ENCODE measurements around the gene PHF21A.

PHF21A gene

DNA sequence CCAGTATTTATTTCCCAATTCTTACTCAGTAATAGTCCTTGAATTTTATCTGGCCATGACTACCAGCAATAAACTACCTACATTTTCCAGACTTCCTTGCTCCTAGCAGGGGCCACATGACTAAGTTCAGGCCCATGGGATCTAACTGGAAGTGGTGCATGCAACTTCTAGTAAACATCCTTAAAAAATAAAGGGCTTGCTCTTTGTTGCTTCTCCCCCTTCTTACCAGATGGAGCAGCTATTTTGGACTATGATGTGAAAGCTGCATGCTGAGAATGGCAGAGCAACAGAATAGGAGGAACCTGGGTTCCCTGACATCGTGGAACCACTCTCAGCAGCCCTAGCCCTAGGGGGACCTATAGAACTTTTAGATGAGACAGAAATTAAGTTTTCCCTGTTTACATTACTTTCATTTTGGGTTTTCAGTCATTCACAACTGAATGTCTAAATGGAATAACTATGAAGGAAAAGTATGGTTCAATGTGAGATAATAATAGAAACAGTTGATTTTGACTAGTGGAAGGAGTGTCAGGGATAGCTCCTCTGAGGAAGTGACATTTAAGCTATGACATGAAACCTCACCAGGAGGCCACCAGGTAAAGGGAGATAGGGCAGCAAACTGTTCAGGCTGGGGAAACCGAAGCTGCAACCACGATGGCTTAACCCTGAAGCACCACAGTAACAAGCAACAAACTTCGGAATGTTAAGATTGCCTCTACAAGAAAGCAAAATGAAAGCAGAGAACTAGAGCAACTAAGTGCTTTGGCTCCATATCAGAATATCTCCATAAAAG is 48.9 kb downstream of the PHF21A start:
- DNase-seq: no peak

DNA sequence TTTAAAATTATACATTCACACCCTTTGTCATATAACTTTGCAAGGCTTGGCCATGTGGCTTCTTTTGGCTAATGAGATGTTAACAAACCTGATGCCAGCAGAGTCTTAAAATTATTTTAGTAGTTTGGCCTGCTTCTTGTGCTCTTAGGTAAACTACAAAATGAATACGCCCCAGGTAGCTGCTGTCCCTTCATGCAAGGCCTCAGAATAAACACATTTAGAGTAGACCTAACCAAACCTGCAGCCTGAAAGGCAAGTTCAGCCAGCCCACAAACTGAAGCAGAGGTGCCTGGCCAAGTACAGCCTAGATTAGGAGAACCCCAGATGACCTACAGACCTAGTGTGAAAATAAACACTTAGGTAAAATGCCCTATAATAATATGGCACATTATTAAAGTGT is 50.2 kb downstream of the PHF21A start:
- DNase-seq: no peak

GRCh38 chr11:46069595-46069994 is 51.7 kb downstream of the PHF21A start:
- DNase-seq: no peak

- DNase-seq: no peak
These were observed 54.9 kb downstream of the PHF21A start for GRCh38 chr11:46066335-46066734.

DNA sequence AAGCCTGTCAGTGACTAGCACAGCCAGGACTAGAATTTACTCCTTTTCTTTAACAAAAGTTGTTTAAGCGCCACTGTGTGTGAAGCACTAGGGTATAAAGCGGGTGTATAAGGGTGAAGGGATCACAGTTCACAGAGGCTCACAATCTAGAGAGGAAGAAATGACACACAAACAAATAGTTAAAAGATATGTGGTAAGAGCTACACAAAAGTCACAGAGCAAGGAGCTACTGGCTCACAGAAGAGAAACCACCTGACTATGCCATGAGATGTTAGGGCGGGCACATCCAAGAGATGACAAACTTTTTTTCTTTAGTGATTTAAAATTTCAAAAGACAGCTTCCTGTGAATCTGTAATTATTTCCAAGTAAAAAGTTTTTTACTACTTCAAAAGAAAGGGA is 55.6 kb downstream of the PHF21A start:
- DNase-seq: no peak

GRCh38 chr11:46064221-46064620 is 57.0 kb downstream of the PHF21A start:
- DNase-seq: no peak

- DNase-seq: no peak
These were observed 58.1 kb downstream of the PHF21A start for GRCh38 chr11:46063138-46063537.

- DNase-seq: no peak
These were observed 61.2 kb downstream of the PHF21A start for GRCh38 chr11:46060013-46060412.

- no peak for DNase-seq
These were observed 63.8 kb downstream of the PHF21A start for GRCh38 chr11:46057489-46057888.

- DNase-seq: no peak
These were observed 65.9 kb downstream of the PHF21A start for GRCh38 chr11:46055371-46055770.

- DNase-seq: no peak
These were observed 70.2 kb downstream of the PHF21A start for GRCh38 chr11:46051102-46051501.

- no peak for DNase-seq
These were observed 70.6 kb downstream of the PHF21A start for GRCh38 chr11:46050662-46051061.

DNA sequence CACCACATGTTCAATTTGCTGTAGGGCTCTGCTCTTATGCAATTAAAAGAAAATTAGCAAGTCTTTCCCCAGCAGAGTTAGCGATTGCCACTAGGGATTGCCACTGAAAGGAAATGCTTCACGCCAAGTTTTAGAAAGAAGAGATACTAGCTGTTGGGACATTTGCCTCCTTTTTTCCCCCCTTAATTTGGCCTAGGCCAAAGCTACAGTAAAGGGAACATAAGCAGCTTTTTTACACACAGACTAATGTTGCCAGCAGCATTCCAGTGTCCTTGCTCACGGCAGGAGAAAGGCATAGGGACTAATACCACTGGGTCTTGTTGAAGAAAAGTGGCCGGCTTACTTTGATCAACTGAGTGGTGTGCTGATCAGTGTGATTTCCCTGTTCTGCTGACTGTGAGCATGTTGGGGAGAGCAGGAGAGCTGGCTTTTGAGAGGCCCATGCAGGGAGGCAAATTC is 71.2 kb downstream of the PHF21A start:
- no peak for DNase-seq

DNA sequence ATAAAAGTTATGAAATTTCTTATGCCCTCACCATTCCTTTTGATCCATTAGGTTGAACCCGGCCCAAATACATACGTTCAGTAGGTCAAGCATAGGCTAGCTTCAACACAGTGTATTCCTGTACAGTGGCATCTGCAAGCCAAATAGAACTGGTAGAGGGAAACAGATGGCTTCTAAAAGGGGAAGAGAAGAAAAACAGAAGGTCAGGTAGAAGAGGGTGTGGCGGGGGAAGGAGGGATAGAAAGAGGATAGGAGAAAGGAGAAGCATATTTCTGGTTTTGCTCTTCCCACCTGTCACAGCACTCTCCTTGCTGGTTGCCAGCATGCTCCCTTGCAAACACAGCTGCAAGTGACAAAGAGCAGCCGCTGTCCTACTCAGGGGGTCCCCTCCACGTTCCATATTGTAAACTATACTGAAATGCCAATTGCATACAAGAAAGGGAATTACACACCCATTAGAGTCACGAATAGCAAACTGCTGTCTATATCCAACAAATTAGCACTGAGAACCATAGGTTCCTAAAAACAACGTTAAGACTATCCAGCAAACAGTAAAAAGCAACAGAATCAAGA is 71.8 kb downstream of the PHF21A start:
- DNase-seq: peak in 1 of 2 experiments; percentile 21

- DNase-seq: no peak
These were observed 73.1 kb downstream of the PHF21A start for GRCh38 chr11:46048198-46048597.

DNA sequence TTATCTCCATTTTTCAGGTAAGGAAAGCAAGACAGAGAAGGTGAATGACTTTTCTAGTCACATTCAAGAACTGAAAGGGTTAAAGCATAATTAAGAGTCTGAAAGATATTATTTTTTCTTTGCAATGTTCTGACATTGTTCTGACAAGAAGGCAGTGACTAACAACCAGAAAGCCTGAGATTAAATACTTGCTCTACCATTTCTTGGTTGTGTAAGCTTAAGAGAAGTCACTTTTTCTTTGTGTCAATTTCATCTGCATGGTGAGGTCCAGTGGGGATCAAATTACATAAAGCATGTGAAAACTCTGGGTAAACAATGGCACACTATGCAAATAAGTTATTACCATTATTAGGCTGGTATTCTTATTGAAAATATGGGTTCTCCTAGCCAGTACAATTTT is 73.7 kb downstream of the PHF21A start:
- DNase-seq: no peak

- no peak for DNase-seq
These were observed 75.4 kb downstream of the PHF21A start for GRCh38 chr11:46045811-46046210.

GRCh38 chr11:46044601-46045000 is 76.7 kb downstream of the PHF21A start:
- DNase-seq: no peak

DNA sequence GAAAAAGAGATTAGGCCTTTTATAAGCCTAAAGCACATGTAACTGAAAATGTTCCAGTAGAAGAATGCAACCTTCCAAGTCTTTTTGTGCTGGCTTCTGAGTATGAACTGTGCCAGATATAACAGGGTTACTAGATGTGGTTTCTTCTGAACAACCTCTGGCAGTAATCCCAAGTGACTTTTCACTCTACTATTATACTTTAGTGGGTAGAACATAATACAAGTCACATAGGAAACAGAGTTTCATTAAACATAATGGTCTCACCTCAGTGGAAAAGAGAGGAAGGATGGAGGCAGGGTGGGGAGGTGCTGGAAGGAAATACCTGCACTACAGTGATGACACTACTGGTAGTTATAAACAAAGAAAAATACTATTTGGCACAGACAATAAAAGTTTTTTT is 81.3 kb downstream of the PHF21A start:
- no peak for DNase-seq

GRCh38 chr11:46038529-46038928 is 82.7 kb downstream of the PHF21A start:
- no peak for DNase-seq

- DNase-seq: no peak
These were observed 84.3 kb downstream of the PHF21A start for GRCh38 chr11:46036969-46037368.

DNA sequence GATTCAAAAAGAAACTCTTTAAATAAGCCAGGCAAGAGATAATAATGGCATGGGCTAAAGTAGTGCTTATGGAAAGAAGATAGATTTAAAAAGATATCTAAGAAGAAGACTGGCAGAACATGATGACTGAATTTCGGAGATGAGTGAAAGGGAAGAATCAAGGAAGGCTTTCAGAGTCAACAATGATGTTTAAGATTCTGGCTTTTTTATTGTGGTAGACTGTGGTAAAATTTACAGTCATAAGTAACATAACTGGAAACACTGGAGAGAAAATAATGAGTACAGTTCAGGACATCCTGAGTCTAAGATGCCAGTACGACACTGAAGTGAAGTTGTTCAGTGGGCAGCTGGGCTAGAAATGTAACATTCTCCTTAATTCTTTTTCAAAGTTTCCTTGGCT is 85.2 kb downstream of the PHF21A start:
- DNase-seq: no peak

DNA sequence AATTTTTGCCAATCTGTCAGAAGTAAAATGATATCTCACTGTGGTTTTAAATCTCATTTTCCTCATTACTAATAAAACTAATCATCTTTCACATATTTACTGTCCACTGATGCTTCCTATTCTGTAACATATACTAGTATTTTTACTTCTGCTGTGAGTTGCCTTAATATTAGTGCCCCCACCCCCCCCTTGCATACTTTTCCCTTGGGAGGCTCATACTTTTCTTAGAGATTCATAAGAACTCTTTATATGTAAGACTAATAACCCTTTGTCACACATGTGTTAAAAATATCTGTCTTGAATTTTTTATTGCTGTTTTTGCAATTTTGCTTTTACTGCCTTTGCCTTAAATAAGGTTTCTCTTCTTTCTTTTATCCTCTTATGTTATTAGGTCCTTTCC is 87.2 kb downstream of the PHF21A start:
- DNase-seq: no peak

- DNase-seq: no peak
These were observed 94.5 kb downstream of the PHF21A start for GRCh38 chr11:46026606-46027293.
